KOPT-K1 (cell line): ENCODE data around the gene CCDC70.

ENCODE experiments used
- H3K27ac ChIP-seq: fragments of 200-600 bp; sonication (generic); 2 replicates; pipeline ENCODE4 v1.5.1; 2016; ENCODE audit warnings: antibody characterized with exemption, mild to moderate bottlenecking, low read depth, low read length; ENCODE audit not compliant: poor library complexity, severe bottlenecking
- H3K36me3 ChIP-seq: fragments of 200-600 bp; sonication (generic); 2 replicates; pipeline ENCODE4 v1.5.1; 2017; ENCODE audit warnings: antibody characterized with exemption, mild to moderate bottlenecking, low read length, moderate library complexity; ENCODE audit not compliant: insufficient read depth
- H3K9me3 ChIP-seq: fragments of 200-600 bp; sonication (generic); 2 replicates; pipeline ENCODE4 v1.5.1; 2017; ENCODE audit warnings: antibody characterized with exemption, low read length, mild to moderate bottlenecking; ENCODE audit not compliant: insufficient read depth, poor library complexity, severe bottlenecking

The CCDC70 gene

DNA sequence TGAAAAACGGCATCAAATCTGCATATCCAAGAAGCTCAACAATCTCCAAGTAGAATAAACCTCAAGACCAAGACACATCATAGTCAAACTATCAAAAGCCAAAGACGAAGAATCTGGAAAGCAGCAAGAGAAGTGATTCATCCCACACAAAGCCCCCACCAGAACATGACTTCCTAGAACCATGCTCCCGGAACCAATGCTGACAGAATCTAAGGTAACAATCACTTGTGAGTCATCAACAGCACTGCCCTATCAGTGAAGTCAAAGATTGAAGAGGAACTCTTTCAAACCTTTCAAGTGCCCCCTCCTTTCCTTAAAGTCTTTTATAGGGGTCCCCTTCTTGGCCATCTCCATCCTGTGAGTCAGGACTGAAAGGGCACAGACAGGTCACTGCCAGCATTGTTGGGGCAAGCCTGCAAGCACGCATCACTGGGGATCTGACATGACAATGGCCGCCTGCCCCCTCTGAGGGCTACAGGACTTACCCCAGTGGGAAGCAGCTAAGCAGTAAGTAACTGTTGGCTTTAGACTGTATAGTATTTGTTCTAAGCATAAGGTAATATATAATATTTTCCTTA lies at the start of gene CCDC70:
Gene CCDC70 (plus strand): TSS at position 247 of the 578 bp plus-strand sequence. CDS start 3,443 bp downstream, outside the sequence.
- Histone ChIP-seq H3K27ac (no peak within 1 kb of the TSS), H3K9me3 (no peaks in the 10 kb centered on the region)

GRCh38 chr13:51814071-51814470 lies 47.7 kb upstream of the CCDC70 start:
- no peaks in the 10 kb centered on the region for H3K9me3 ChIP-seq
- no peak overlapping the region for H3K27ac ChIP-seq
- no peaks in the 10 kb centered on the region for H3K36me3 ChIP-seq

More for the DNA sequence above, at the start of gene CCDC70:
- H3K36me3 ChIP-seq, result no peaks in the 10 kb centered on the region

- peak overlapping the region; percentile 23 for H3K27ac ChIP-seq
- no peaks in the 10 kb centered on the region for H3K9me3 ChIP-seq
- H3K36me3 ChIP-seq, result no peaks in the 10 kb centered on the region
Observed at GRCh38 chr13:51814825-51815650, 46.7 kb upstream of the CCDC70 start.

GRCh38 chr13:51815848-51816247 lies 45.9 kb upstream of the CCDC70 start:
- Histone ChIP-seq H3K27ac (no peak overlapping the region), H3K9me3 (no peaks in the 10 kb centered on the region), H3K36me3 (no peaks in the 10 kb centered on the region)

DNA sequence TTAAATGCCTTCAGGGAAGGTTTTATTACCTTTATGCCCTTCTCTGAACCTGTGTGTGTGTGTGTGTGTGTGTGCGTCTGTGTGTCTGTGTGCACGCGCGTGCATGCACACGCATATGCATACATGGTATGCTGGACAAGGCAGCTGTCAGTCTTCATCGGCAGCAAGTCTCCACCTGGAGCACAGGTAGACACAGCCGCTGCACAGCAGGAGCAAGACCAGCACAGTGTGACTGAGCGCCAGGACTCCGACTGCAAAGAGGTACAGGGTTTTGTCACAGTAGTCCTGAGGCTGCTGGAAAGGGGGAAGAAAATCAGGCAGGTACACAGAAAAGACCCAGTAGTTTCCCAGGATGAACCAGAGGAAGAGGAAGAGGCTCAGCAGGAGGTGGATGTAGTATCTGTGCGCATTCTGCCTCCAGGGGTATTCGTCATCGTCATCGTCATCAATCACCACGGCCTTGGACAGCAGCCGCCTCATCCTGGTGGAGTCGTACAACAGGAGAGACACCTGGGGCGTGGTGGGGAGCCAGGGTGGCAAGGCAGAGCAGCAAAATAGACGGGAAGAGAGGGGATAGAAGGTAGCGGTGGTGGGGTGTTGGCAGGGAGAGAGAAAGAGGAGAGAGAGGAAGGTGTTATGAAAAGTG lies 45.0 kb upstream of the CCDC70 start:
- H3K27ac ChIP-seq, result no peak overlapping the region
- no peaks in the 10 kb centered on the region for H3K36me3 ChIP-seq
- H3K9me3 ChIP-seq, result no peaks in the 10 kb centered on the region

GRCh38 chr13:51817717-51818116 lies 44.1 kb upstream of the CCDC70 start:
- H3K36me3 ChIP-seq, result no peaks in the 10 kb centered on the region
- no peak overlapping the region for H3K27ac ChIP-seq
- no peaks in the 10 kb centered on the region for H3K9me3 ChIP-seq

GRCh38 chr13:51818276-51818675 lies 43.5 kb upstream of the CCDC70 start:
- Histone ChIP-seq H3K27ac (no peak overlapping the region), H3K9me3 (no peaks in the 10 kb centered on the region)

GRCh38 chr13:51818781-51819511 lies 42.8 kb upstream of the CCDC70 start:
- H3K27ac ChIP-seq, result no peak overlapping the region

More at GRCh38 chr13:51818276-51818675, 43.5 kb upstream of the CCDC70 start:
- no peaks in the 10 kb centered on the region for H3K36me3 ChIP-seq

DNA sequence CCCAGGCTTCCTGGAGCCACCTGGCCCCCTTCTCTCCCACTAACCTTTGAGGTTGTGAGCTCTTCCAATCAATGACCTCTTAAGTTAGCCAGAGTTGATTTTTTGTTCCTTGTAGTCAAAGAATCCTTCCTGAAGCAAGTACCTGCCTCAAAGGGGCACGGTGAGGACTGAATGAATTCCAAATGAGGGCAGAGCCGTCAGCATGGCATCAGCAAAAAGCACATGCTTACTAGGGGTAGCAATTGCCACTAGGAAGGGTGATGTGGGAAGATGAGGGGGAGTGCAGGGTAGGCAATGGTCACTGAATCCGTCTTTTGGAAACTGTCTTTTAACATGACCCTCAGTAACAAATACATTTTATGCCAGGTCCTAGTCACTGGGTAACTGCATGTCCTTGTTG lies 42.2 kb upstream of the CCDC70 start:
- H3K9me3 ChIP-seq, result no peaks in the 10 kb centered on the region
- H3K36me3 ChIP-seq, result no peaks in the 10 kb centered on the region
- no peak overlapping the region for H3K27ac ChIP-seq

More at GRCh38 chr13:51818781-51819511, 42.8 kb upstream of the CCDC70 start:
- no peaks in the 10 kb centered on the region for H3K9me3 ChIP-seq
- no peaks in the 10 kb centered on the region for H3K36me3 ChIP-seq

DNA sequence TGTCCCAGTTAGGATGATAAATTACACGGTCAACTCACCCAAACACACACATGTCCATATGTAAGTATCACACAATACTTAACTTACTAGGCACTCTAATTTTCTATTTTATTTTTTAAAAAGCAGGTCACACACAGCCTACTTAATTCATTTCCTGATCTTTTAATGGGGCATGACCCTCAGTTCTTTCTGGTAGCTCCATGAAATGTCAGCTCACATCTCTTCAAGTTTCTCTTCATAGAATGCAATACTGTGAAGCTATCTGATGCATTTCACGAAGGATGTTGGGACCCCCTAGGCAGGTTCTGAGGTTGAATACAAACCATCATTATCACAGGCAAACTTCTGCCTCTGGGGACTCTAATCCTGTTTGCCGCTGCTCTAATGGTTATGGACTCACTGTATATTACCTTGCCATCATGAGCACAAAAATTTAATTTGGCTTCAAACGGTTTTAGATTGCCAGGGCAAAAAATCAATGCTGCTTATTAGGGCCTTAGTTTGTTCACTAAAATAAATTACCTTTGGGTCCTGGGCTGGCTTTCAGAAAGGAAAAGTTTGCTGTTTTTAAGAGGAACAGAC lies 41.7 kb upstream of the CCDC70 start:
- Histone ChIP-seq H3K9me3 (no peaks in the 10 kb centered on the region), H3K27ac (no peak overlapping the region), H3K36me3 (no peaks in the 10 kb centered on the region)

- Histone ChIP-seq H3K27ac (no peak overlapping the region), H3K9me3 (no peaks in the 10 kb centered on the region), H3K36me3 (no peaks in the 10 kb centered on the region)
Observed at GRCh38 chr13:51821606-51822005, 40.2 kb upstream of the CCDC70 start.

DNA sequence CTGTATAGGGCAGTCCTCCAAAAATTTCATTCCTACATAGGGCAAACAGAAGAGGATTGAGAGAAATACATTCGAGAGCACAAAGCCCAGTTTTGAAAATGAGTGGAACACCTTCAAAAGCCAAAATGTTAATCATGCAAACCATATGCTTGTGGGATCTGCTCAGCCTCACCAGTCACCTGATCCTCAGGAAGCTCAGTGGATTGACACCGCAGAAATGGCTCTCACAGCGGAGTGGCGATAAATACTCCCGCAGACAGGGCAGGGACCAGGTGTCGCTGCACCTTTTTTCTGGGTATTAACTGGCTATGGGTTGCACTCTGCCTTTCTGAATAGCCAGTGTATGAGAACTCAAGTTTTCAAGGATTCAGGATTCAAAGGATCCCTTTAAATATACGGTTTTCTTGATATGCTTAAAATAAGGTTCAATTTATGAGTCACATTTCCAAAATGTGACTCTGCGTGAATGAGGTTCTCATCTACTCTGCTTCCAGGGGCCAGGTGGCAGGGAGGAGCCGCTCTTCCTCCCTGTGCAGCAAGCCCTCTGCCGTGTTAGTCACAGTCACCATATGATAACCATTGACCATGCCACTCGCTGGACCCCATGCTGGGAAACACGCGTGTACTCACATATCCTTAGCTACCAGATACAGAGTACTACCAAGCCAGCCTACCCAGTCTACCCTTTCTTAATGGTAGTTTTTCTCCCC lies 39.5 kb upstream of the CCDC70 start:
- Histone ChIP-seq H3K36me3 (no peaks in the 10 kb centered on the region), H3K9me3 (no peaks in the 10 kb centered on the region), H3K27ac (no peak overlapping the region)

DNA sequence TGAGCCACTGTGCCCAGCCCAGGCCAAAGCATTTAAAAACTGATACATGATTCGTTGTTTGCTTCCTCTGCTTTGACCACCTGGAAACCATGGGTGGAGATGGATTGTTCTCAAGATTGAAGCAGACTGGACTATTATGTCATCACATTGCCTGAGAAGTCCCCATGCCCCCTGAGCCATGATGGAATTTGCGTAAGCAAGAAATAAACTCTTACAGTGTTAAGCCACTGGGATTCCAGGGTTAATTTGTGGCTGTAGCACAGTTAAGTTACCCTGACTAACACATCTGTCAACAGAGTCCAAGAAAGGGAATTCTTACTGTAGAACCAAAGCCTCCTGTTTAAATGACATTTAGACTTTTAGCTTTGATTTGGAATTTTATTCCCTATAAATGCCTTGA lies 38.4 kb upstream of the CCDC70 start:
- no peaks in the 10 kb centered on the region for H3K9me3 ChIP-seq
- no peak overlapping the region for H3K27ac ChIP-seq
- H3K36me3 ChIP-seq, result no peaks in the 10 kb centered on the region

DNA sequence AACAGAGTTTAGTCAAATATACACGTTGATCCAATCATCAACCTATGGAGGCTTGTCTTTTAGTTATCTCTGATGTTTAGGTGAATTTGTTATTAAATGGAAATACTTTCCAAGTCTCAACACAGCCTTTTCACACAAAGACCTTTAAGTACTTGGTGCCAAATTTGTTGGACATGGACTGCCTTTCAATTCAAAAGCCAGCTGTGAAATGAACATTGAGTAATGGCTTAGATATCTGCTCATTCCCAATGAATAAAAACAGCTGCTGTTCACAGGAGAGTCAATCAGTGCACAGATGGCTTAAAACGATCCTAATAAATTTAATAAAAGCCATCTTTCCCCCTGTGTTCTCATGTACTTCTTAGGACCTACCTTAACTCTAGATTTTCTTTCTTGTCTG lies 37.9 kb upstream of the CCDC70 start:
- Histone ChIP-seq H3K36me3 (no peaks in the 10 kb centered on the region), H3K27ac (no peak overlapping the region), H3K9me3 (no peaks in the 10 kb centered on the region)
